Fibroblast of lung (primary cell): ENCODE measurements around the gene LYPD5. TPM values are rescaled to one million over a fixed set of nuclear protein-coding genes. Genes with fewer than 3 reads are reported as not detected.
"Not testable (repeated sequence)": the region's sequence is repeated elsewhere in the genome, so short reads cannot be mapped to it uniquely, and the experiment has no call there.

Experiments used
- DNase-seq, 2 donors: peaks; one replicate each; pipeline versions ENCODE4 v3.0.0 to v3.0.0-alpha.2; 2010; ENCODE audit warnings: low read depth in 2 of 2
- H2AFZ ChIP-seq: 2 replicates; pipeline ENCODE4 v1.5.1; 2012; ENCODE audit warnings: low read length, control low read depth, inconsistent platforms
- H3K27ac ChIP-seq: 2 replicates; pipeline ENCODE4 v1.5.1; 2011; ENCODE audit warnings: low read length, control low read depth; ENCODE audit not compliant: insufficient read depth
- H3K27me3 ChIP-seq: 2 replicates; pipeline ENCODE4 v1.5.1; 2011; ENCODE audit warnings: mild to moderate bottlenecking, low read length; ENCODE audit not compliant: control insufficient read depth, insufficient read depth
- H3K36me3 ChIP-seq: 2 replicates; pipeline ENCODE4 v1.5.1; 2011; ENCODE audit warnings: low read length; ENCODE audit not compliant: control insufficient read depth, insufficient read depth
- H3K4me1 ChIP-seq: 2 replicates; pipeline ENCODE4 v1.5.1; 2011; ENCODE audit warnings: low read length; ENCODE audit not compliant: control insufficient read depth, insufficient read depth; ENCODE audit errors: extremely low read depth
- H3K4me2 ChIP-seq: 2 replicates; pipeline ENCODE4 v1.5.1; 2011; ENCODE audit warnings: low read length, control low read depth; ENCODE audit not compliant: insufficient read depth; ENCODE audit errors: extremely low read depth
- H3K4me3 ChIP-seq, 4 experiments: fragments of 200-600 bp in 1 of 4; sonication (generic) in 1 of 4; replicated peaks in 1 of 4; 2 replicates each; pipeline ENCODE4 v1.5.1; 2011 to 2016; ENCODE audit warnings: low read length in 4 of 4, low read depth in 3 of 4, mild to moderate bottlenecking in 3 of 4, control low read depth in 2 of 4, inconsistent platforms in 1 of 4, mixed read lengths in 1 of 4; ENCODE audit not compliant: insufficient read depth in 1 of 4; ENCODE audit errors: control extremely low read depth in 1 of 4
- H3K79me2 ChIP-seq: 2 replicates; pipeline ENCODE4 v1.5.1; 2012; ENCODE audit warnings: mild to moderate bottlenecking, low read length, inconsistent platforms; ENCODE audit not compliant: control insufficient read depth, insufficient read depth
- H3K9ac ChIP-seq: 2 replicates; pipeline ENCODE4 v1.5.1; 2011; ENCODE audit warnings: mild to moderate bottlenecking, low read length, control low read depth; ENCODE audit not compliant: insufficient read depth
- H3K9me3 ChIP-seq: 2 replicates; pipeline ENCODE4 v1.5.1; 2012; ENCODE audit warnings: low read depth, low read length; ENCODE audit not compliant: control insufficient read depth, insufficient read depth
- H4K20me1 ChIP-seq: 2 replicates; pipeline ENCODE4 v1.5.1; 2011; ENCODE audit warnings: low read length; ENCODE audit not compliant: control insufficient read depth, insufficient read depth; ENCODE audit errors: extremely low read depth
- EZH2 ChIP-seq: IDR thresholded peaks from 2 replicates; pipeline ENCODE4 v1.5.1; 2012; ENCODE audit warnings: low read length, control low read depth, mild to moderate bottlenecking; ENCODE audit errors: missing control alignments
- polyA plus RNA-seq, 2 donors: library from polyadenylated mRNA; depleted of rRNA in 1 of 2; stranded (reverse) in 1 of 2; unstranded in 1 of 2; fragments of >200 nt; gene quantifications; 2 replicates each; pipeline ENCODE4 v1.2.1, GENCODE V29; 2011 to 2012; ENCODE audit warnings: missing spikeins in 1 of 2
- total RNA-seq: library from RNA; depleted of rRNA; stranded (reverse); fragments of >200 nt; gene quantifications from 2 replicates; pipeline ENCODE4 v1.2.1, GENCODE V29; 2014
- TF ChIP-seq, protein P1 (sequence below), 2 donors: IDR thresholded peaks in 1 of 2; conservative IDR thresholded peaks in 1 of 2; 1 replicate in 1 of 2; 2 replicates in 1 of 2; pipeline ENCODE4 v1.5.1; 2011 to 2012; ENCODE audit warnings: low read length in 2 of 2, control low read depth in 1 of 2, inconsistent platforms in 1 of 2, low read depth in 1 of 2, mild to moderate bottlenecking in 1 of 2

Gene LYPD5
- total and polyA plus RNA-seq, 2 donors (not counting 1 experiment from before 2014, with no cell fraction given), result 0.37 to 0.50 TPM

DNA sequence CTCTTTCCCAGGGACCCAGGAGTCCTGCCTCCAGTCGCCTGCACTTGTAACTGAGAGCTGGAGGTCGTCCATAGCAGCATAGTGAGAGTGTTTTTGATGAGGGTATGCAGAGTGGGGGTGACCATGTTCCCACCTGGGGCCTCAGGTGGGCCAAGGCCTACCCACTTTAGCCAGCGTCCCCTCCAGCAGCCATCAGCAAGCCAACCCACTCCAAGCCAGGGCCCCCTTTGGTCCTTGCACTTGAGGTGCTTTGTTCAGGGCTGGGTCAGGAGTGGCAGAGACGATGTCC lies 35.5 kb downstream of the LYPD5 start:
- no peak overlapping the region for H3K27ac ChIP-seq
- no peaks in the 10 kb centered on the region for H4K20me1 ChIP-seq
- H3K27me3 ChIP-seq, result no peaks in the 10 kb centered on the region
- no peaks in the 10 kb centered on the region for H3K9me3 ChIP-seq
- H3K4me2 ChIP-seq, result no peak overlapping the region
- DNase-seq, result no peak
- H2AFZ ChIP-seq, result no peak overlapping the region
- no peak for TF ChIP-seq EZH2
- TF ChIP-seq, protein P1, sequence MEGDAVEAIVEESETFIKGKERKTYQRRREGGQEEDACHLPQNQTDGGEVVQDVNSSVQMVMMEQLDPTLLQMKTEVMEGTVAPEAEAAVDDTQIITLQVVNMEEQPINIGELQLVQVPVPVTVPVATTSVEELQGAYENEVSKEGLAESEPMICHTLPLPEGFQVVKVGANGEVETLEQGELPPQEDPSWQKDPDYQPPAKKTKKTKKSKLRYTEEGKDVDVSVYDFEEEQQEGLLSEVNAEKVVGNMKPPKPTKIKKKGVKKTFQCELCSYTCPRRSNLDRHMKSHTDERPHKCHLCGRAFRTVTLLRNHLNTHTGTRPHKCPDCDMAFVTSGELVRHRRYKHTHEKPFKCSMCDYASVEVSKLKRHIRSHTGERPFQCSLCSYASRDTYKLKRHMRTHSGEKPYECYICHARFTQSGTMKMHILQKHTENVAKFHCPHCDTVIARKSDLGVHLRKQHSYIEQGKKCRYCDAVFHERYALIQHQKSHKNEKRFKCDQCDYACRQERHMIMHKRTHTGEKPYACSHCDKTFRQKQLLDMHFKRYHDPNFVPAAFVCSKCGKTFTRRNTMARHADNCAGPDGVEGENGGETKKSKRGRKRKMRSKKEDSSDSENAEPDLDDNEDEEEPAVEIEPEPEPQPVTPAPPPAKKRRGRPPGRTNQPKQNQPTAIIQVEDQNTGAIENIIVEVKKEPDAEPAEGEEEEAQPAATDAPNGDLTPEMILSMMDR (conservative IDR thresholded peaks at IDR 0.05 in 1 of 2, IDR thresholded peaks at IDR 0.05 in 1 of 2; ENCODE audit: low read depth in 1 of 2, low read length in 2 of 2), result no peak
- H3K9ac ChIP-seq, result no peak overlapping the region
- no peaks in the 10 kb centered on the region for H3K79me2 ChIP-seq
- peaks cover 16% of the 10 kb centered on the region for H3K4me1 ChIP-seq
- H3K36me3 ChIP-seq, result no peaks in the 10 kb centered on the region
- no peak overlapping the region for H3K4me3 ChIP-seq

GRCh38 chr19:43765109-43765876 lies 37.0 kb downstream of the LYPD5 start:
- Histone ChIP-seq H2AFZ (peak overlapping the region; percentile 67), H3K36me3 (no peaks in the 10 kb centered on the region), H3K27me3 (no peaks in the 10 kb centered on the region), H3K4me1 (peaks cover 16% of the 10 kb centered on the region), H3K4me3 (no peak overlapping the region), H3K4me2 (peak overlapping the region; percentile 58), H3K9me3 (no peaks in the 10 kb centered on the region), H3K79me2 (no peaks in the 10 kb centered on the region), H3K9ac (peak overlapping the region; percentile 39), H4K20me1 (no peaks in the 10 kb centered on the region), H3K27ac (peak overlapping the region; percentile 90)
- TF ChIP-seq EZH2, result no peak
- TF ChIP-seq, protein P1 (conservative IDR thresholded peaks at IDR 0.05 in 1 of 2, IDR thresholded peaks at IDR 0.05 in 1 of 2; ENCODE audit: low read depth in 1 of 2, low read length in 2 of 2), result no peak
- DNase-seq, result peak; percentile 87 to 99

DNA sequence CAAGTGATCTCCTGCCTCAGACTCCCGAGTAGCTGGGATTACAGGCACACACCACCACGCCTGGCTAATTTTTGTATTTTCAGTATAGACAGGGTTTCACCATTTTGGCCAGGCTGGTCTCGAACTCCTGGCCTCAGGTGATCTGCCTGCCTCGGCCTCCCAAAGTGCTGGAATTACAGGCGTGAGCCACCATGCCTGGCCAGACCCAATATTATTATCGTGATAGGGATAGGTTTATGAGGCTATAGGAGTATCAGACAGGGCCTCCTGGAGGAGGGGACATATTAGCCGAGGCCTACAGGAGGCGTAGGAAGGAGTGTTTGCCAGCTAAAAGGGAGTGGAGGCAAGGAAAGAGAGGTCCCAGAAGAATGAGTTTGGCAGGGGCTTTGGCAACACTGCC lies 37.6 kb downstream of the LYPD5 start:
- not testable (repeated sequence) for DNase-seq, H3K79me2 ChIP-seq, H3K4me3 ChIP-seq, H3K36me3 ChIP-seq, H3K9me3 ChIP-seq, H3K27me3 ChIP-seq, H4K20me1 ChIP-seq
- peak overlapping the region; percentile 58 for H3K4me2 ChIP-seq
- H2AFZ ChIP-seq, result peak overlapping the region; percentile 67
- peak overlapping the region; percentile 39 for H3K9ac ChIP-seq
- peaks cover 16% of the 10 kb centered on the region for H3K4me1 ChIP-seq
- peak overlapping the region; percentile 90 for H3K27ac ChIP-seq
